HepG2 (cell line): Measurements from ENCODE around the gene UCP2. TPM values are rescaled to one million over a fixed set of nuclear protein-coding genes. Genes with fewer than 3 reads are reported as not detected.
A peak's percentile ranks its signal among the peaks of the same experiment; 100 is the strongest.

Experiments used
- CENPT ChIP-seq: sonication (generic); formaldehyde crosslinking; IDR thresholded peaks from 2 replicates; pipeline ENCODE4 v1.8.0; 2022; ENCODE audit warnings: low read depth, mild to moderate bottlenecking, moderate library complexity, missing genetic modification reagents
- MBNL3 ChIP-seq: fragments of 250-450 bp; sonication (Bioruptor Pico); conservative IDR thresholded peaks from 2 replicates; pipeline ENCODE4 v1.8.0; 2022; ENCODE audit warnings: mild to moderate bottlenecking, inconsistent platforms
- NFYB ChIP-seq: sonication (generic); formaldehyde crosslinking; IDR thresholded peaks from 2 replicates; pipeline ENCODE4 v1.4.0; 2020; ENCODE audit warnings: missing genetic modification reagents
- NPAS2 ChIP-seq: sonication (generic); formaldehyde crosslinking; IDR thresholded peaks from 2 replicates; pipeline ENCODE4 v1.8.0; 2022; ENCODE audit warnings: mild to moderate bottlenecking, missing genetic modification reagents, borderline replicate concordance
- PLRG1 ChIP-seq: fragments of 450-650 bp; conservative IDR thresholded peaks from 2 replicates; pipeline ENCODE4 v1.6.1; 2016
- TAF1 ChIP-seq: sonication (generic); formaldehyde crosslinking; IDR thresholded peaks from 2 replicates; pipeline ENCODE4 v1.4.0; 2020; ENCODE audit warnings: missing genetic modification reagents
- TBP ChIP-seq: sonication (generic); formaldehyde crosslinking; IDR thresholded peaks from 2 replicates; pipeline ENCODE4 v1.5.0; 2020; ENCODE audit warnings: missing genetic modification reagents
- TP53 ChIP-seq: sonication (generic); formaldehyde crosslinking; conservative IDR thresholded peaks from 2 replicates; pipeline ENCODE4 v1.4.0; 2020; ENCODE audit warnings: missing genetic modification reagents
- XRCC5 ChIP-seq: fragments of 200-400 bp; formaldehyde crosslinking; optimal IDR thresholded peaks from 2 replicates; pipeline ENCODE3; 2017; ENCODE audit warnings: mild to moderate bottlenecking, low read length
- YY1 ChIP-seq: IDR thresholded peaks from 2 replicates; pipeline ENCODE4 v1.6.1; 2011; ENCODE audit warnings: low read length, low read depth, moderate library complexity, mild to moderate bottlenecking; ENCODE audit not compliant: insufficient read depth, insufficient replicate concordance
- ZNF264 ChIP-seq: sonication (generic); formaldehyde crosslinking; IDR thresholded peaks from 2 replicates; pipeline ENCODE4 v1.4.0; 2020; ENCODE audit warnings: missing genetic modification reagents
- ZNF572 ChIP-seq: sonication (generic); formaldehyde crosslinking; IDR thresholded peaks from 2 replicates; pipeline ENCODE4 v1.5.1; 2020; ENCODE audit warnings: mild to moderate bottlenecking, missing genetic modification reagents
- polyA plus RNA-seq, 8 experiments: library from polyadenylated mRNA; depleted of rRNA in 3 of 8; stranded (reverse) in 7 of 8; unstranded in 1 of 8; fragments of >200 nt; fragmentation: Illumina TruSeq in 4 of 8; extraction: Trizol in 4 of 8; gene quantifications; 2 replicates each; pipeline versions ENCODE4 v1.2.1 to v1.2.3, GENCODE V29; 2011 to 2016; ENCODE audit warnings: low read depth in 4 of 8, missing spikeins in 1 of 8, mixed read lengths in 1 of 8; ENCODE audit not compliant: insufficient read depth in 1 of 8
- total RNA-seq, 5 experiments: library from RNA; depleted of rRNA; stranded (reverse); fragments of >200 nt; fragmentation: Illumina TruSeq; extraction: Trizol; gene quantifications; 2 replicates each; pipeline ENCODE4 v1.2.3, GENCODE V29; 2016; ENCODE audit warnings: low read depth in 1 of 5
- TF ChIP-seq, protein P1 (sequence below): sonication (generic); formaldehyde crosslinking; IDR thresholded peaks from 2 replicates; pipeline ENCODE4 v1.8.0; 2022; ENCODE audit warnings: mild to moderate bottlenecking, missing genetic modification reagents, borderline replicate concordance
- TF ChIP-seq, protein P2 (sequence below): sonication (generic); formaldehyde crosslinking; IDR thresholded peaks from 2 replicates; pipeline ENCODE4 v1.4.0; 2020; ENCODE audit warnings: missing genetic modification reagents, borderline replicate concordance
- TF ChIP-seq, protein P3 (sequence below): sonication (generic); formaldehyde crosslinking; IDR thresholded peaks from 2 replicates; pipeline ENCODE4 v1.4.0; 2020; ENCODE audit warnings: missing genetic modification reagents, borderline replicate concordance
- TF ChIP-seq, protein P4 (sequence below): sonication (generic); formaldehyde crosslinking; IDR thresholded peaks from 2 replicates; pipeline ENCODE4 v1.5.1; 2020; ENCODE audit warnings: missing genetic modification reagents, mild to moderate bottlenecking, borderline replicate concordance
- TF ChIP-seq, protein P5 (sequence below): sonication (generic); formaldehyde crosslinking; IDR thresholded peaks from 2 replicates; pipeline ENCODE4 v1.5.0; 2020; ENCODE audit warnings: mild to moderate bottlenecking, missing genetic modification reagents, moderate library complexity

UCP2 gene
- total and polyA plus RNA-seq, 2 of the 13 experiments (the other 11 are each of a cell fraction or from before 2014, with no cell fraction given): 2.7 to 3.2 TPM

DNA sequence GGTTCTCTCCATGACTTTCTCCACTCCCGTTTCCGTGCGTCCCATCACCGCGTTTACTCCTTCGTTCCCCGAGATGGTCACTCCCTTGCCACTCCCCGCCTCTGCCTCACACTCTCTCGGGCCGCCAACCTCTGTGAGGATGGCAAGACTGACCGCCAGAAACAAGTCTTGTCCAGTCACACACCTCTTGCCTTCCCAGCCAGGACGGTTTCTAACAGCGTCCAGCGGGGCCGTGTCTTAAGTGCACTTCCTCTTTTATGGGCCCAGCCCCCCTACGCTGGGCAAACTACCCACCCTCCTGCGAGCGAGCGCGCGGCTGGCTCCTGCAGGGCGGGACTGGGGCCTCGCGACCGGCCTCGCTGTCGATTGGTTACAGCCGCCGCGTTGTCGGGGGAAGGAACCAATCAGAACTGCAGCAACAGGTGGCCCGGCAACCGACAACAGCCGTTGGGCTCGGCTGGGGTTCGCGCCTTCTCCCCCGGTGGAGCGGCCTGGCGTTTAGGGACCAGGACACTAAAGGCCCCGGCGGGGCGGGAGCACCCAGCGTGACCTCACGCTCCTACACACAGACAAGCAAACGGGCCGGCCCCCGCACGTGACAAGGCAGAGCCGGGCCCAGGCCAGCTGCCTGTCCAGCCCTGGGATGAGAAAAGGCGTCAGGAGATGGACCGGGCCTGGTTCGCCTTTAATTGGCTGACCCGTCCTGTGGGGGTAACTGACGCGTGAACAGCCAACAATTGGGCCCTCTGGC, 522 bp upstream of the UCP2 start (continued):
- TF ChIP-seq, protein P1, sequence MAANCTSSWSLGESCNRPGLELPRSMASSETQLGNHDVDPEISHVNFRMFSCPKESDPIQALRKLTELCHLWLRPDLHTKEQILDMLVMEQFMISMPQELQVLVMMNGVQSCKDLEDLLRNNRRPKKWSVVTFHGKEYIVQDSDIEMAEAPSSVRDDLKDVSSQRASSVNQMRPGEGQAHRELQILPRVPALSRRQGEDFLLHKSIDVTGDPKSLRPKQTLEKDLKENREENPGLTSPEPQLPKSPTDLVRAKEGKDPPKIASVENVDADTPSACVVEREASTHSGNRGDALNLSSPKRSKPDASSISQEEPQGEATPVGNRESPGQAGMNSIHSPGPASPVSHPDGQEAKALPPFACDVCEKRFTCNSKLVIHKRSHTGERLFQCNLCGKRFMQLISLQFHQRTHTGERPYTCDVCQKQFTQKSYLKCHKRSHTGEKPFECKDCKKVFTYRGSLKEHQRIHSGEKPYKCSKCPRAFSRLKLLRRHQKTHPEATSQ (CRISPR knock-in tag): no peak; the same call in 1 of the 2 replicates
- TF ChIP-seq TAF1 (CRISPR knock-in tag) (peak; percentile 77), CENPT (peak; percentile 91; the same call in 1 of the 2 replicates), NPAS2 (CRISPR knock-in tag) (no peak), YY1 (no peak), XRCC5 (no peak), NFYB (CRISPR knock-in tag) (peak; percentile 96), TBP (CRISPR knock-in tag) (0 out of 2 replicates have a peak, but pooled peaks have one; percentile 48), ZNF264 (peak; percentile 92), PLRG1 (no peak), TP53 (CRISPR knock-in tag) (0 out of 2 replicates have a peak, but pooled peaks have one; percentile 85), ZNF572 (CRISPR knock-in tag) (no peak), MBNL3 (CRISPR knock-in tag) (no peak)
- TF ChIP-seq, protein P2, sequence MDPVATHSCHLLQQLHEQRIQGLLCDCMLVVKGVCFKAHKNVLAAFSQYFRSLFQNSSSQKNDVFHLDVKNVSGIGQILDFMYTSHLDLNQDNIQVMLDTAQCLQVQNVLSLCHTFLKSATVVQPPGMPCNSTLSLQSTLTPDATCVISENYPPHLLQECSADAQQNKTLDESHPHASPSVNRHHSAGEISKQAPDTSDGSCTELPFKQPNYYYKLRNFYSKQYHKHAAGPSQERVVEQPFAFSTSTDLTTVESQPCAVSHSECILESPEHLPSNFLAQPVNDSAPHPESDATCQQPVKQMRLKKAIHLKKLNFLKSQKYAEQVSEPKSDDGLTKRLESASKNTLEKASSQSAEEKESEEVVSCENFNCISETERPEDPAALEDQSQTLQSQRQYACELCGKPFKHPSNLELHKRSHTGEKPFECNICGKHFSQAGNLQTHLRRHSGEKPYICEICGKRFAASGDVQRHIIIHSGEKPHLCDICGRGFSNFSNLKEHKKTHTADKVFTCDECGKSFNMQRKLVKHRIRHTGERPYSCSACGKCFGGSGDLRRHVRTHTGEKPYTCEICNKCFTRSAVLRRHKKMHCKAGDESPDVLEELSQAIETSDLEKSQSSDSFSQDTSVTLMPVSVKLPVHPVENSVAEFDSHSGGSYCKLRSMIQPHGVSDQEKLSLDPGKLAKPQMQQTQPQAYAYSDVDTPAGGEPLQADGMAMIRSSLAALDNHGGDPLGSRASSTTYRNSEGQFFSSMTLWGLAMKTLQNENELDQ (CRISPR knock-in tag): no peak
- TF ChIP-seq, protein P3, sequence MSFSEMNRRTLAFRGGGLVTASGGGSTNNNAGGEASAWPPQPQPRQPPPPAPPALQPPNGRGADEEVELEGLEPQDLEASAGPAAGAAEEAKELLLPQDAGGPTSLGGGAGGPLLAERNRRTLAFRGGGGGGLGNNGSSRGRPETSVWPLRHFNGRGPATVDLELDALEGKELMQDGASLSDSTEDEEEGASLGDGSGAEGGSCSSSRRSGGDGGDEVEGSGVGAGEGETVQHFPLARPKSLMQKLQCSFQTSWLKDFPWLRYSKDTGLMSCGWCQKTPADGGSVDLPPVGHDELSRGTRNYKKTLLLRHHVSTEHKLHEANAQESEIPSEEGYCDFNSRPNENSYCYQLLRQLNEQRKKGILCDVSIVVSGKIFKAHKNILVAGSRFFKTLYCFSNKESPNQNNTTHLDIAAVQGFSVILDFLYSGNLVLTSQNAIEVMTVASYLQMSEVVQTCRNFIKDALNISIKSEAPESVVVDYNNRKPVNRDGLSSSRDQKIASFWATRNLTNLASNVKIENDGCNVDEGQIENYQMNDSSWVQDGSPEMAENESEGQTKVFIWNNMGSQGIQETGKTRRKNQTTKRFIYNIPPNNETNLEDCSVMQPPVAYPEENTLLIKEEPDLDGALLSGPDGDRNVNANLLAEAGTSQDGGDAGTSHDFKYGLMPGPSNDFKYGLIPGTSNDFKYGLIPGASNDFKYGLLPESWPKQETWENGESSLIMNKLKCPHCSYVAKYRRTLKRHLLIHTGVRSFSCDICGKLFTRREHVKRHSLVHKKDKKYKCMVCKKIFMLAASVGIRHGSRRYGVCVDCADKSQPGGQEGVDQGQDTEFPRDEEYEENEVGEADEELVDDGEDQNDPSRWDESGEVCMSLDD (CRISPR knock-in tag): peak; percentile 93
- TF ChIP-seq, protein P4, sequence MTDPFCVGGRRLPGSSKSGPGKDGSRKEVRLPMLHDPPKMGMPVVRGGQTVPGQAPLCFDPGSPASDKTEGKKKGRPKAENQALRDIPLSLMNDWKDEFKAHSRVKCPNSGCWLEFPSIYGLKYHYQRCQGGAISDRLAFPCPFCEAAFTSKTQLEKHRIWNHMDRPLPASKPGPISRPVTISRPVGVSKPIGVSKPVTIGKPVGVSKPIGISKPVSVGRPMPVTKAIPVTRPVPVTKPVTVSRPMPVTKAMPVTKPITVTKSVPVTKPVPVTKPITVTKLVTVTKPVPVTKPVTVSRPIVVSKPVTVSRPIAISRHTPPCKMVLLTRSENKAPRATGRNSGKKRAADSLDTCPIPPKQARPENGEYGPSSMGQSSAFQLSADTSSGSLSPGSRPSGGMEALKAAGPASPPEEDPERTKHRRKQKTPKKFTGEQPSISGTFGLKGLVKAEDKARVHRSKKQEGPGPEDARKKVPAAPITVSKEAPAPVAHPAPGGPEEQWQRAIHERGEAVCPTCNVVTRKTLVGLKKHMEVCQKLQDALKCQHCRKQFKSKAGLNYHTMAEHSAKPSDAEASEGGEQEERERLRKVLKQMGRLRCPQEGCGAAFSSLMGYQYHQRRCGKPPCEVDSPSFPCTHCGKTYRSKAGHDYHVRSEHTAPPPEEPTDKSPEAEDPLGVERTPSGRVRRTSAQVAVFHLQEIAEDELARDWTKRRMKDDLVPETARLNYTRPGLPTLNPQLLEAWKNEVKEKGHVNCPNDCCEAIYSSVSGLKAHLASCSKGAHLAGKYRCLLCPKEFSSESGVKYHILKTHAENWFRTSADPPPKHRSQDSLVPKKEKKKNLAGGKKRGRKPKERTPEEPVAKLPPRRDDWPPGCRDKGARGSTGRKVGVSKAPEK (CRISPR knock-in tag): no peak
- TF ChIP-seq, protein P5, sequence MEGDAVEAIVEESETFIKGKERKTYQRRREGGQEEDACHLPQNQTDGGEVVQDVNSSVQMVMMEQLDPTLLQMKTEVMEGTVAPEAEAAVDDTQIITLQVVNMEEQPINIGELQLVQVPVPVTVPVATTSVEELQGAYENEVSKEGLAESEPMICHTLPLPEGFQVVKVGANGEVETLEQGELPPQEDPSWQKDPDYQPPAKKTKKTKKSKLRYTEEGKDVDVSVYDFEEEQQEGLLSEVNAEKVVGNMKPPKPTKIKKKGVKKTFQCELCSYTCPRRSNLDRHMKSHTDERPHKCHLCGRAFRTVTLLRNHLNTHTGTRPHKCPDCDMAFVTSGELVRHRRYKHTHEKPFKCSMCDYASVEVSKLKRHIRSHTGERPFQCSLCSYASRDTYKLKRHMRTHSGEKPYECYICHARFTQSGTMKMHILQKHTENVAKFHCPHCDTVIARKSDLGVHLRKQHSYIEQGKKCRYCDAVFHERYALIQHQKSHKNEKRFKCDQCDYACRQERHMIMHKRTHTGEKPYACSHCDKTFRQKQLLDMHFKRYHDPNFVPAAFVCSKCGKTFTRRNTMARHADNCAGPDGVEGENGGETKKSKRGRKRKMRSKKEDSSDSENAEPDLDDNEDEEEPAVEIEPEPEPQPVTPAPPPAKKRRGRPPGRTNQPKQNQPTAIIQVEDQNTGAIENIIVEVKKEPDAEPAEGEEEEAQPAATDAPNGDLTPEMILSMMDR (CRISPR knock-in tag): 0 out of 2 replicates have a peak, but pooled peaks have one; percentile 7
